Ammon's horn (tissue), 1 donor: Measurements from ENCODE around the gene ZNF423.

Source experiments
- DNase-seq: peaks from one replicate; pipeline ENCODE4 v3.0.0-alpha.2; 2016; ENCODE audit warnings: low spot score

Gene ZNF423

DNA sequence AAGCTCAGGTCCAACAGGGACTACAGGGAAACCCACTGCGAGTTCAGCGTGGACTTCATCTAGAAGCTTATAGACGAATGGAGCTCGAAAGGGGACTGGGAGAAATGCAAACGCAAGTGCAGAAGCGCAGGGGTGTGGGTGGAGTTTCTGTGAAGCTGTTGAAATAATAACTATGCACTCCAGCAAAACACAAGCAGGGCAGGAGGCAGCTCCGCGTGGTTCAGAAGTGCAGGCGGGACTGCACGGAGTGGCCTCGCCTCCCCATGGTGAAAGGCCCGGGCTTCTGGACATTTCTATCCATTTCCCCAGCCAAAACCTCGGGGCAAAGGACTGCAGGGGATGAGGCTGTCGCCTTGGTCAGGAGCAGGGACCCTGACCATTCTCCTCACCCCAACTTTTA lies 74.5 kb downstream of the ZNF423 start:
- no peak for DNase-seq

DNA sequence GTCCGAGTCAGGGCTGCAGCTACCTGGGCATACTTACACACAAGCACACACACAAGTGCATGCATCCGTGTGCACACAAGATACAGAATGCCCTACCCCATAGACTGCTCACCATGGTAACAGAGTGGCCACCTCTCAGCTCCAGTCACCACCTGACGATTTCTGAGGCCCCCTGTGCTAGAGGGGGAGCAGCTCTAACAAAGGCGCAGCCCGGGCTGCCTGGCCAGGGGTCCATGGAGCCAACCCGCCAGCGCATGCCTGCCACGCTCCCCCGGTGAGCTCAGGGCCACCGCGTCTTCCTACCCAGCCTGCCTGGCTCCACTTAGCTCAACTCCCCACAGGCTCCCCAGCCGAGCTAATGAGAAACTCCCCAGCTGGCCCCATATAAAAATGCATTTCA lies 75.5 kb downstream of the ZNF423 start:
- no peak for DNase-seq

DNA sequence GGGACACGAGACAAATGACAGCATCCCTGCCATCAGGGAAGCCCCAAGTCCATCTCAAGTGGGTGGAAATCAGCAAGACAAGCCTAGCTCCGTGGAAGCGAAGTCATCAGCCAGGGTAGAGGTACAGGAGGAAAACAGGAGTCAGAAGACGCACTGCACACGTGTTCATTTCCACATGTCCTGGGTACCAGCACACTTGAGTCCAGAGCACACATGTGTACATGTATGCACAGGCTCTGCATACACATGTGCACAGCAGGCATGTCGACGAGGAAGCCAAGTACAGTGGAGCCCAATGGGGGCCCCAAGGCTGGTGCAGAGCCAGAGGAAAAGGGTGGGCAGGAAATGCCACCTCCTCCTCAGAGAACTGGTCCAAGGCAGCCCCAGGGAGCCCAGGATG lies 75.9 kb downstream of the ZNF423 start:
- no peak for DNase-seq

DNA sequence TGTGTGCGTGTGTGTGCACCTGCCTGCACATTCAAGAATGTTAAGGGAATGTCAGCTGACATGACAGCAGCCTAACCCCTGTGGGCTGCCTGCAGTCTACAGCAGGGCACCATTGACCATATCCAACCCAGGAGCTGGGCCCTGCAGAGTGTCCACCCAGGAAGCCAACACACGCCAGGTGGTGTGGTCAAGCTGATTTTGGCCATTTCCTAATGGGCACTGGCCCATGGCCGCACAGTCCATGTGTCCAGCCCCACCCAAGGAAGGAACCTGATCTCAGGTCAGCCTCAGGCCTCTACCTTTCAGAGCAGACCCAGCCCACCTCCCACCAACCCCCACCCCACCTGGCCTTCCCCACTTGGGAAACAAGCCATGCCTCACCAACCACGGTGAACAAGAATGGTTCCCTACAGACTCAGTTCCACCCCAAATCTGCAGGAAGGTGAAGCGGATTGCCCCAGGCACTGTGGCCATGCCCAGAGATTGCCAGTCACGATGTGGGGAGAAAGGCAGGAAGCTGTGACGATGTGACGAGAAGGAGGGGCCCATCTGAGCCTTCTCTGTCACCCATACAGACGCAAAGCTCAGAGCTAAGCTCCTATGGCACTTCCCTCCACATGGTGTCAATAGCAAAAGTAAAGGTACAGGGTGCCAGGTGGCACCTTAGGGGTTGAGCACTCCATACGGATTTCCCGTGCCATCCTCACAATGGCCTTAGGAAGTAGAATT lies 77.5 kb downstream of the ZNF423 start:
- DNase-seq: no peak

DNA sequence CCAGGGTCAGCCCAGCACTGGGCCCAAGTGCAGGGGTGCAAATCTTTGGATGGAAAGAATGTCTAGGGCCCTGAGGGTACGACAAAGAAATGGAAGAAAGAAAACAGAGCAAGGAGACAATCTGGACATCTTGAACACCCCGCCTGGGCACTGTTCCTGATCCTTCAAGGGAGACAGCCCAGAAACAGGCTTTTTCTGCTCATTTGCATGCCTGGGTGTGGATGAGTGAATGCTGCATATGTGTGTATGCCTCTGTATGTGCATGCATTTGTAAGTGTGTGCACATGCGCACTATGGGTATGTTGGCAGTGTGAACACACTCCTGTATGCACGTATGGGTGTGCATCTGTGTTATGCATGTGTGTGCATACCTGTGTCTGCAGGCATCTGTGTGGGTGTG lies 79.2 kb downstream of the ZNF423 start:
- DNase-seq: no peak

DNA sequence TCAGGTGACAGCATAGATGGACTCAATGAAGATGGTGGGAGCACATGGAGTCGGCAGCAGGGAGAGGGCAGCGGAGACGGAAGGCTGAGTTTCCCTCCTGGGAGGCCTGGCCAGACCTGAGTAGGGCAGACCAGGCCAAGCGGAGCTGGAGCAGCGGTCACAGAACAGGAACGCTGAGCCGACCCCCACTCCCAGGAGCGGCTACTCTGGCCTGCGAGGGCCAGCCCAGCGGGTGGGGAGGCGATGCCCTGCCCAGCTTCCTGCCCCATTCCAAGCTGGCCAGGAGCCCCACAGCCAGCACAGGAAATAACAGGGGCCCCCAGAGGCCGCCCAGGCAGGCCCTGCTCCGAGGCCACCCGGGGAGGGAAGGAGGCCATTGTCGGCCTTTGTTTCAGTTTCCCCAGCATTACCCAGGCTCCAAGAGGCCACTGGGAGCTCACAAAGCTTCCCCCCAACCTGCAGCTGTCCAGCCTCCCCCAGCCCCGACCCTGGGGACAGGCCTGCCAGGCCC lies 79.8 kb downstream of the ZNF423 start:
- no peak for DNase-seq

DNA sequence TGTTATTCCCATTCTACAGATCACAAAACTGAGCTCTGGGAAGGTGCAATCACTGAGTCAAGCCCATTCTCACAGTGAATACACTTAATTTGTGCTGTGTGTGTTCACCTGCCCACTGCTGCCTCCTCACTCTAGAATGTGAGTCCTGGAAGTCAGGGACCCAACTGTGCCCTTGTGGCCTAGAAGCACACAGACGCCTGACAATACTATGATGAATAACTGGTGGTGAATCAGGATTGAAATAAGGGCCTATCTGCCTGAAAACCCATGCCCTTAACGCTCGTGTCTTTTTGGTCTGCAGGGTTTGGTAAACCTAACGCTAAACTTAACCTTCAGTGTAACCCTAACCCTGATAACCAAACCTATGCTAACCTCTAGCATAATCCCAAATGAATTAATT lies 80.3 kb downstream of the ZNF423 start:
- DNase-seq: no peak

DNA sequence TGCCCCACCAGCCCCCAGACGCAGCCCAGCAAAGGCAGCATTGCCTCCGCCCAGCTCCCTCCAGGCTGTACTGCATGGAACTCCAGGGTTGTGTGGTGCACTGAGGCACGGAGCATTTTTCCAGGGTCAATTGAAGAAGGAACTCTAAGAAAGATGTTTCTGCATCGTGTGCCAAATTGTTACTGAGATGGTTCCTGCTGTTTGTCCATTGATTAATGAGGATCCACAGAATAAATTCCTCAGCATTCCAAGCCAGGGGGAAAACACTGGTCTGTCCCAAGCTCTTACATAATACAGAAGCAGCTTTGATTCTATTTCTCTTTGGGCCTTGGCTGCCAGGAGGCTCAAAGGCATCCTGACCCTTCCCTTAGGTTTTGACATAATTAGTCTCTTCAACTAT lies 80.9 kb downstream of the ZNF423 start:
- DNase-seq: no peak

DNA sequence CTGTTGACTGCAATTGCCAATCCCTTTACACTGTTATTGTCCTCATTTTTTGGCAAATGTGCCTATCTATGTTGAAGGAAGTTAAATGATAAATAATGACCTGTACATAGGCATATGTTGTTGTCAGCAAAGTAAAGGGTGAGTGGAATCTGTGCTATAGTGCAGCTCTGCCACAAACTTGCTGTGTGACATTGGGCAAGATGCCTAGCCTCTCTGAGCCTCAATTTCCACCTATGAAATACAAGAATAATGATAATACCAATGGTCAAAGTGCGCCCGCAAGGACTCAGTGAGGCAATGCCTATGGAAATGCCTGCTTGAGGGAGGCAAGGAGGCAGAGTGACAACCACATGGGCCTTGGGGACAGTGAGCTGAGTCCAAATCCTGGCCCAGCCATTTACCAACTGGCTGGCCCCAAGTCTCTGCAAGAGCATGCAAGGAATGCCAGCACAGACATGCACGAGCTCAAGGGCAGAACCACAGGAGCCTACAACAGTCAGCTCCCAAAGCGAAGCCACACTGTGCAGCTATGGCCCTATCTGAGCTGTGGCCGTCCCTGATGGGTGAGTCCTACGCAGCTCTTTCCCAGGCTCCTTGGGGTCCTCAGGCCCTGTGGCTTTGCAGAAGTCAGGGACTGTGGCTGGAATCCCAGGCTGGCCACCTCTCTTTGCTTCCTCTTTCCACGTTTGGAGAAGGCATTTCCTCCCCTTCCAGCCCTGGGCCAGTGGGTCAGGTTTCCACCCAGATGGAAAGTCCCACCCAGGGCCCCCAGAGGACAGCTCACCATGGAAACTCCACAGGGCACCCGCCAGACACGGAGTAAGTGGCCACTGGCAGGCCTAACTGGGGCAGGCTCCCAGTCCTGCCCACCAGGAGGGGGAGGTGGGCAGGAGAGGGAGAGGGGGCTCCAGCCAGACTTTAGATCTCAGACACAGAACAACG lies 82.1 kb downstream of the ZNF423 start:
- no peak for DNase-seq

DNA sequence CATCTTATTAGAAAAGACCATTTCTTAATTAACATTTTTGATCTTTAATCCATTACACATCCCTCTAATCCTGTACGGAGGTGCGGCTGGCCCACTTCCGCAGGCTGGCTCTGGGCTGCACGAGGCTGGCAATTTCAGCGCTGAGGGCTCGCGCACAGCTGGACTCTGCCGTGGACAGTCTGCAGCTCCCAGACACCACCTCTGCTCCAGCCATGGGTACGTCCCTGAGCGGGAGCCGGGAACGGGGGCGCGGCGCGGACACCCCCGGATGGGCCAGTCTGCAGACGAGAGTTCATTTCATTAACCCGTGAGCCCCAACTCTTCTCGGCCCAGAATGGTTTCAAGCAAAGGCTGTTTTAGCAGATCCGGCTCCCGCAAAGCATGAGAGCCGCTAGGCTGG lies 87.9 kb downstream of the ZNF423 start:
- DNase-seq: no peak

DNA sequence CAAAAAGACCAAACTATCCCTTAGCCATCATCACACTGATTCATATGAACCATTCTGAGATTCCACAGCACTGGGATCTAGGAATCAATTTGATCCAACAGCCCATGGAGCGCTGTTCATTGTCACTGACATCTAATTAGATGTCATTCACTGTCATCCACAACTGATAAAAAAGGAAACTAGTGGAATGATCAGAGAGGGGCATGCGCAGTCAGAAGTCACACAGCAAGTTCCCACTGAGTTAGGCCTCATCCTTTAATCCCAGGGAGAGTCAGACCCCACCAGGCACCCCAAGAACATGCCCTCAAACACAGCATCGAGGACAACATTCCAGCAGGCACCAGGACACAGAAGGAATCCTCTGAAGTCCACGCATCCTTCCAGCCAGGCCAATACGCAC lies 88.5 kb downstream of the ZNF423 start:
- no peak for DNase-seq

DNA sequence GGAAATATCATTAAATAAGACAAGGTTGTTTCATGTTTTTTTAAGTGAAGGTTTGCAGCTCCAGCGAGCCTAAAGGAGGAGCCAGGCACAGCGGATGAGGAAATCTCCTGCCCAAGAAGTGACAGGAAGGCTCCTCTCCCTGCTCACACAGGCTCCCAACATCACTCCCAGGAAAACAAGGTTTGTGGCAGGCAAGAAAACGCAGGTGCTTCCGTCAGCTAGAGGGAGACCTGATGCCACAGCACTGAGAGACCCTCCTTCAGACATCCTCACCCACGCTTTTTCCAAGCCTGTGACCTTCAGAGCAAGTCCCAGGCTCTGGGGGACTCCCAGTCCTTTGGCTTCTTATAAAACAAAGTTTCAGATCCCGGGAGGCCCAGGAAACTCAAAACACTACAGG lies 89.7 kb downstream of the ZNF423 start:
- no peak for DNase-seq

DNA sequence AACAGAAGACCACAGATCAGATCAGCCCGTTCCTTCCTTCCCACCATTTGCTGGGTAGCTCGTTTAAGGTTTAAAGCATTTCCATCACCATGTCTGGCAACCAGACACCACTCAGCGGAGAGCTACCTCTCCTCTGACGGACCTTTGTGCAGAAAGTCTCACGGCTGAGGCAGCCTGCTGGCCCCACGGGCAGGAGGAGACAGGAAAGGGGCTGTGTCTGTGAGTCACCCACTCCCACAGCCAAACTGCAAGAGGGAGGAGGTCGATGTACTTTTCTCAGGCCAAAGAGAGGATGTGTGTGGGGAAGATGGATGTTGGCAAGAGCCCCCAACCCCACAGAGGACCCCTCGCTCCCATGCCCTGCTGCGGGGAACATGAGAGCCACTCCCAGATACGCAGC lies 92.1 kb downstream of the ZNF423 start:
- DNase-seq: no peak

DNA sequence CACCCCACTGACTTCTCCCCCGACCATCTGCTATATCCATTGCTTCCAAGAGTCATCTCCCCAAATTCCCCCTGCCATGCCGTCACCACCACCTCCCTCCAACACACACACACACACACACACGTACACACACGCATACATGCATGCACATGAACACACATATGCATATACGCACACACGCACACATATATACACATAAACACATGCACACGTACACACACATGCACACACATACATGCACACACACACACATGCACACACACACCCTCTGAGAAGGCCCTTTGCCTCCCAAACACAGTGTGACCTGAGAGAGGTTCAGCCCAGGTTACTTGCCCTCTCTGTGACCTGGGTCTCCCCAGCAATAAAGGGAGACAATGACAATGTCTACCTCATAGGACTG lies 95.1 kb downstream of the ZNF423 start:
- DNase-seq: no peak

DNA sequence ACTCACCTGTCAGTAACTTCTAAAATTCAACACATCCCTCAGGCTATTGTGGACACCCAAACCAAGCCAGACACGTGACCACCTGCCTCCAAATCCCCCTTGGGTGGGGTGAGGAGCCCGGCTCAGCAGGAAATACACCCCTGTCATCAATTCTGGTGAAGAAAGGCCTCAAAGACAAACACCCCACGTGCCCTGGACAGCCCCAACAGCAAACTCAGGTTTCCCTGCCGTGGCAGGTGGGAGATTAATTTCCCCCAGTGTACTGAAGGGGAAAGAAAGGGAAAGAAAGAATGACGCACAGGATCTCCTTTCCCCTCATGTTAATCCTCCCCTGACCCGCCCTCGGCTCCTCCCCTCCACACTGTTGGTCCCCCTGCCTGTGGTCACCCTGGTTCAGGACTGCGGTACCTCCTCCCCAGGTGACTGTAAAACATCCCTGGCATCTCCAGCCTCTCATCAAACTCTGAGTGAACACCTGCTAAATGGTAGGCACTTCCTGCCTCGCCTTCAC lies 98.3 kb downstream of the ZNF423 start:
- DNase-seq: no peak

DNA sequence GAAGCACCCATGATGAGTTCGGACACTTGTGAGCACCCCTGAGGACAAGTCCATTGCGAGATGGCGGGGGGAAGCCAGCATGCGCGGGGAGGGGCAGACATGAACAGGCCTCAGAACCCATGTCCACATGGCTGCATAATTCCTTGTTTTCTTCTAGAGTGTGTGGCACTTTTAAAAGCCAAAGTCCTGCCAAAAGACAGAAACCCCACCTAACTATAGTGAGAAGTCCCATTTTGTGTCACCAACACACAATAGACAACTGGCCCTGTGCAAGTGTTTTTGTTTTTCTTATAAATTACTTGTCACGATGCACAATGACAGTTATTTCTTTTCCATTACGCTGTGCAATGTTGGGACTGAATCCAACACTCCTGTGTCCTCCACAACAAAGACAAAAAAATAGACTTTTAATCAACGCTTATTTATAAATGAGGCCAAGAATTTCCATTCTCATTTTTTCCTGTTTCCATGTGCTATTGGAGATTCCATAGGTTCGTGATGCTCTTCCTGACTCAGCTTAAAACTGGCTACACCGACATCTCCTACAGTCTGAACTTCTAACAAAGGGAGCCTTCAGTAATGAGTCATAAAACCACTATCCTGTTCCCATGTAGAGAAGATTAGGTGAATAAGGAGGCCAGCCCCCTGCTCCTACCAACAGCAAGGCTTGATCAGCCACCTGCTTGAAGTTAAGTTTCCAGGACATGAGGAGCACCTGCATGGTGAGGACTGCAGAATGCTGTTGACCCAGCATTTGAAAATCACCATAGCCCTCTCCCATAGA lies 98.9 kb downstream of the ZNF423 start:
- no peak for DNase-seq

DNA sequence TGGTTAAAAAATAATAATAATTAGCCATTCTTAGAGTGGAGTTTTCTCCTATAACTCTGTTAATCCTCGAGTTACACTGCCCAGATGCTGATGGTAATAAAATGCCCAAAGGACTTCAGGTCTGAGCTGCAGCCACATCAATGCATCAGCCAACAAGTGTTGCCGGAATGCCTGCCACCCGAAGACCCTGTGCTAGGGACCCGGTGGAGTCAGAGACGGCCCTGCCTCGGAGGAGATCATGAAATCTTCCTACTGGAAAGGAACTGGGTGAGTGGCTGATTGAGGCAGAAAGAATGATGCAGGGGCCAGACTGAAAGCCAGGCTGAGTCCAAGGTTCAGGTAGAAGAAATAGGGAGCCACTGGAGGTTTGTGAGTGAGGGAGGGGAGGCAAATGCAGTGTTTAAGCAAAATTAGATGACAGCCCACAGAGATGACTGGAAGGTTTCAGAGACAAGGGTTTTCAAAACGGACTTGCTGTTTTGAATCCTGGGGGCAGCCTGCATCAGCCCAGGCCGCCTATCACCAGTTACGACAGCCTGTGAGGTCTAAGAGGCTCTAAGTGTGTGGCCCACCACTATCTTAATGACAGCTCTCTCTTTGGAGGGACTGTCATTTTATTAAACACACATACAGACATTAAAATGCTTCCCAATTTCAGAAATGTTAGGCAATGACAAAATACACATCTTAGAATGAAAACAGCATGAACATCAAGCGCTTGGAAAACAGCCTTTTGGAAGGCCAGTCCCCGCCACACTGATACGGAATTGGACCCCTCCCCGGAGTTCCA lies 100.0 kb downstream of the ZNF423 start:
- no peak for DNase-seq

DNA sequence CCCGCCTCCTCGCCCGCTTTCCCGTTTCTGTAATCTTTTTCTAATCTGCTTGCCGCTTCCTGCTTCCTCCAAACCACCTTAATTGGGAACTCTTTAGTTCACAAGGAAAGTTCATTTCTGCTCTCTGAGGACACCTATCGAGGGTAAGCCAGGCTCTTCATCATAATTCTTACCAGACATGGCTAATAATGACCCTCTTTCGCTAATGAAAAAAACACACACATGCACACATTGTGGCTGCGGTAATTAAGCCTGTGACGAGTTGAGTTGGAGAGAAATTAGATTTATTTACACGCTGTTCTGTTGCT lies 100.6 kb downstream of the ZNF423 start:
- DNase-seq: peak; percentile 33

DNA sequence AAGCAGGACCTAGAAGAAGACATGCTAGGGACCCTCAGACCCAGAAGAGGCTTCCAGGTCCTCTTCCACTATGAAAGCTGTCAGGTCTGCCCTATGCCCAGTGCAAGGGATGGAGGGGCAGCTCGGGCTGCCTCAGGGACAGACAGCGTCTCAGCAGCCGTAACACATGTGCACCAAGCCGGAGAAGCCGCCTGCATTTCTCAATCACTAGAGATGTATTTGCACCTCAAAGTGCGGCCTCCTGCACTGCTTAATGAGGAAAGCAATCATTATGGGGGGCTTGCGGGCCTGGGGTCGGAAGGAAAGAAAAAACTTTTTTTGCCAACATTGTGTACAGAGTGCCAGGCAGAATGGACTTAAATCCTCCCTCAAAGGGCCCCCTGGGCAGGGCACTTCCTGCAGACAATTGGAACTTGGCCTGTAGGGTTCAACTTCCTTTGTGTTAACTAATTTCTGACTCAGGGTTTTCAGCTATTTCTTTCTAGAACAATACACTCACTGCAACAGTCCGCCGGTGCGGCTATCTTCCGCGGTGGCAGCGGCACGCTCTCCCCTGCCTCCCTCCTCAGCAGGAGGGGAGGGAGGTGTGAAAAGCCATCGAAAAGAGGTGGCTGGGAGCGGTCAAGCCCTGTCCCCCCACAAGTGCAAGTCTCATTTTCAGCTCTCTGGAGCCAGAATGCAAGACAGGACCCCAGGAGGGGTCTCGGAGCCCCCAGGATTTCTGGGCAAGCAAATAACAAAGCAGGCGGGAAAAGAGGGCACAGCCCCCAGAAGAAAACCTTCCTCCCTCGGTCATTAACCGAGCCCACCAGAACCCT lies 101.2 kb downstream of the ZNF423 start:
- DNase-seq: peak; percentile 19

DNA sequence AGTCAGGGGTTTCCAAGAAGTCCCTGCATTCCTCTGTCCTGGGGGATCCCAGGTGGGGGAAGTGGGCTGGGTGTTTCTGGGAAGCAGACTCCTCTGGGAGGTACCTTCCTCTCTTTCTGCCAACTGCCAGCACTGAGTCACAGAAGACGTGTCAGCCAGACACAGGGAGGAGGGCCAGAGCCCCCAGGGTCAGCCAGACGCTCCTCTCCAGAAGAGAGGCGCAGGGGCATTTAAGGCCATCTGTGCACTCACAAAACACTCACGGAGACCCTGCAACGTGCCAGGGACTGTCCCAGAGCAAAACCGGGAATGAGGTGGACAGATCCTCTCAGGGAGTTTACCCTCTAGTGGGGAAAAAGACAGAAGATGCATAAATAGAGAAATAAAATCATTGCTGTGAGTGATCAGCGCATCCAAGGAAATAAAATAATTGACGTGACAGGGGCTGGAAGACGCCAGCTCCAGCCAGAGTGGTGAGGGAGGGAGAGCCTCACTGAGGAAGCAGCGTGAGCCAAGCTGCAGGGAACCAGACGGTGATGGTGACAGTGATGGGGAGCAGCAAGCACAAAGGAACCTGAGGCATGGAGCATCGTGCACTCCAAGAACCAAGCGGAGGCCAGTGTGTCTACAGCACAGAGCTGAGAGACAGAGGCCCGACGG lies 105.4 kb downstream of the ZNF423 start:
- DNase-seq: no peak
